ENCODE data around the gene GP1BA. TPM values are rescaled to one million over a fixed set of nuclear protein-coding genes. Genes with fewer than 3 reads are reported as not detected.

Gene GP1BA
- total RNA-seq, 2 experiments from 2014 or later = not detected

DNA sequence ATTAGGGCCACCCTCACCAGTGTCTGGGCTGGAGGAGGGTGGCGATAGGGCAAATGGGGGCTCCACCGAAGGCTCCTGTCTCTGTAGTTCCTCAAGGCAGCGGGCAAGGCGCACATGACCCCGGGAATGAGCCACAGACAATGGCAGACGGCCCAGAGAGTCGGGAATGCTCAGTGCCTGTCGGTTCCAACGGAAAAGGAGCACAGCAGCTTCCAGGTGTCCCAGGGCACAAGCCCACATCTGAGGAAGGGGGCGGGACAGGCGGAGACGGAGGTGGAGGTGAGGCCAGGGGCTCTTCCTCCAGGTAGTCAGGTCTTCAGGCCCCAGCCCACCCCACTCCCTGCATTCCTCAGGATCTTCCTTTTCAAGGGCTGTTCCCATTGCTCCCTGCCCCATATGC is 40.7 kb downstream of the GP1BA start:
- ChIA-PET CTCF (no interaction called here), POLR2A (interaction anchor here (8.6 to 15.5 kb wide), 2 partner anchors 15 to 25 kb away, joined by 78 to 711 read pairs; partner anchors contain the start of genes CAMTA2, ENO3, PFN1 and RNF167)
- Mint-ChIP-seq H3K4me1 (peaks cover 14% of the 10 kb centered on the region), H3K27ac (no peak overlapping the region), H3K36me3 (ENCODE audit: low read depth) (peaks cover 50% of the 10 kb centered on the region), H3K4me3 (no peak overlapping the region), H3K27me3 (no peaks in the 10 kb centered on the region), H3K9me3 (no peaks in the 10 kb centered on the region)
- DNase-seq = no peak

GRCh38 chr17:4973256-4974114 is 41.4 kb downstream of the GP1BA start:
- POLR2A ChIA-PET = interaction anchor here (0.6 to 15.5 kb wide), 3 partner anchors 14 to 37 kb away, joined by 3 to 711 read pairs (median 78); partner anchors contain the start of genes CAMTA2, ENO3, PFN1 and RNF167
- Mint-ChIP-seq H3K4me3 (no peak overlapping the region), H3K36me3 (ENCODE audit: low read depth) (peaks cover 56% of the 10 kb centered on the region), H3K27ac (no peak overlapping the region), H3K9me3 (no peaks in the 10 kb centered on the region), H3K27me3 (no peaks in the 10 kb centered on the region), H3K4me1 (peaks cover 14% of the 10 kb centered on the region)
- CTCF ChIA-PET = no interaction called here
- DNase-seq = no peak

- H3K36me3 Mint-ChIP-seq (ENCODE audit: low read depth) = peaks cover 62% of the 10 kb centered on the region
- no peaks in the 10 kb centered on the region for H3K27me3 Mint-ChIP-seq
- POLR2A ChIA-PET = interaction anchor here (0.6 to 15.5 kb wide), 3 partner anchors 14 to 38 kb away, joined by 3 to 711 read pairs (median 78); partner anchors contain the start of genes CAMTA2, ENO3, PFN1 and RNF167
- no peak overlapping the region for H3K4me3 Mint-ChIP-seq
- DNase-seq = no peak
- H3K9me3 Mint-ChIP-seq = no peaks in the 10 kb centered on the region
- CTCF ChIA-PET = no interaction called here
- H3K27ac Mint-ChIP-seq = no peak overlapping the region
- H3K4me1 Mint-ChIP-seq = peaks cover 14% of the 10 kb centered on the region
These were observed 42.1 kb downstream of the GP1BA start for GRCh38 chr17:4974115-4974670.

- H3K27ac Mint-ChIP-seq = no peak overlapping the region
- H3K4me1 Mint-ChIP-seq = peaks cover 19% of the 10 kb centered on the region
- H3K4me3 Mint-ChIP-seq = no peak overlapping the region
- ChIA-PET CTCF (interaction anchor here (0.8 to 1.3 kb wide), 2 partner anchors 69 to 83 kb away, joined by 3 read pairs; no protein-coding TSS in a partner anchor), POLR2A (interaction anchor here (1.2 to 3.4 kb wide), 4 partner anchors 10 to 54 kb away, joined by 4 to 24 read pairs (median 6); partner anchors contain the start of genes PFN1 and SPAG7)
- DNase-seq = no peak
- no peaks in the 10 kb centered on the region for H3K9me3 Mint-ChIP-seq
- no peaks in the 10 kb centered on the region for H3K27me3 Mint-ChIP-seq
- peaks cover 70% of the 10 kb centered on the region for H3K36me3 Mint-ChIP-seq (ENCODE audit: low read depth)
These were observed 46.6 kb downstream of the GP1BA start for GRCh38 chr17:4978726-4979125.

GRCh38 chr17:4980644-4981216 is 48.7 kb downstream of the GP1BA start:
- H3K4me1 Mint-ChIP-seq = peaks cover 23% of the 10 kb centered on the region
- peaks cover 61% of the 10 kb centered on the region for H3K36me3 Mint-ChIP-seq (ENCODE audit: low read depth)
- H3K27me3 Mint-ChIP-seq = no peaks in the 10 kb centered on the region
- H3K9me3 Mint-ChIP-seq = no peaks in the 10 kb centered on the region
- peak; percentile 45 for DNase-seq
- ChIA-PET CTCF (interaction anchor here (0.5 to 2.4 kb wide), 13 partner anchors 10 to 84 kb away, joined by 3 to 8 read pairs (median 4); partner anchors contain the start of genes RNF167, SLC25A11 and SPAG7), POLR2A (interaction anchor here (0.6 to 3.4 kb wide), 7 partner anchors 9 to 62 kb away, joined by 3 to 24 read pairs (median 3); partner anchors contain the start of genes PFN1 and SPAG7)
- H3K4me3 Mint-ChIP-seq = no peak overlapping the region
- H3K27ac Mint-ChIP-seq = peak overlapping the region; percentile 60

GRCh38 chr17:4982305-4982704 is 50.2 kb downstream of the GP1BA start:
- no peaks in the 10 kb centered on the region for H3K9me3 Mint-ChIP-seq
- ChIA-PET POLR2A (interaction anchor here (1.2 to 9.9 kb wide), 2 partner anchors 15 to 38 kb away, joined by 5 to 122 read pairs; partner anchors contain the start of genes PFN1, RNF167, SLC25A11 and SPAG7), CTCF (interaction anchor here (1.6 to 1.8 kb wide), 2 partner anchors 15 to 49 kb away, joined by 4 to 9 read pairs; partner anchors contain the start of gene SPAG7)
- H3K27ac Mint-ChIP-seq = no peak overlapping the region
- H3K4me3 Mint-ChIP-seq = no peak overlapping the region
- no peak for DNase-seq
- no peaks in the 10 kb centered on the region for H3K27me3 Mint-ChIP-seq
- peaks cover 35% of the 10 kb centered on the region for H3K4me1 Mint-ChIP-seq
- H3K36me3 Mint-ChIP-seq (ENCODE audit: low read depth) = peaks cover 59% of the 10 kb centered on the region

Other genes starting within 250 kb of the GP1BA start
- gene PELP1, start 228.1 kb upstream of the GP1BA start, total RNA-seq = 10 to 100 TPM; 67.7 to 69.2 TPM
- 100 to 1,000 TPM; 372 to 378 TPM for gene ARRB2, start 221.6 kb upstream of the GP1BA start, total RNA-seq
- 10 to 100 TPM; 24.6 to 25.3 TPM for gene MED11, start 200.8 kb upstream of the GP1BA start, total RNA-seq
- under 1 TPM in 1 of 2 experiments, not detected in 1; 0.10 TPM for gene ZMYND15, start 192.4 kb upstream of the GP1BA start, total RNA-seq
- gene CXCL16, start 192.3 kb upstream of the GP1BA start, total RNA-seq = 1 to 10 TPM; 2.2 to 2.6 TPM
- under 1 TPM in 1 of 2 experiments, not detected in 1; 0.35 TPM for gene TM4SF5, start 160.4 kb upstream of the GP1BA start, total RNA-seq
- gene VMO1, start 145.9 kb upstream of the GP1BA start, total RNA-seq = under 1 TPM in 1 of 2 experiments, not detected in 1; 0.40 TPM
- not detected for gene GLTPD2, start 143.3 kb upstream of the GP1BA start, total RNA-seq
- 100 to 1,000 TPM; 118 to 121 TPM for gene PSMB6, start 136.1 kb upstream of the GP1BA start, total RNA-seq
- gene PLD2, start 125.1 kb upstream of the GP1BA start, total RNA-seq = 10 to 100 TPM; 17.4 to 20.7 TPM
- 100 to 1,000 TPM; 107 to 109 TPM for gene MINK1, start 98.9 kb upstream of the GP1BA start, total RNA-seq
- gene C17orf107, start 32.7 kb upstream of the GP1BA start, total RNA-seq = under 1 TPM; 0.58 to 0.98 TPM
- under 1 TPM; 0.33 to 0.43 TPM for gene CHRNE, start 29.2 kb upstream of the GP1BA start, total RNA-seq
- 10 to 100 TPM; 62.8 to 71.0 TPM for gene SLC25A11, start 7.8 kb downstream of the GP1BA start, total RNA-seq
- gene RNF167, start 8.0 kb downstream of the GP1BA start, total RNA-seq = 100 to 1,000 TPM; 249 to 261 TPM
- 1,000 to 10,000 TPM; 2,149 to 2,220 TPM for gene PFN1, start 16.3 kb downstream of the GP1BA start, total RNA-seq
- 10 to 100 TPM; 26.8 to 33.0 TPM for gene ENO3, start 18.8 kb downstream of the GP1BA start, total RNA-seq
- gene SPAG7, start 35.5 kb downstream of the GP1BA start, total RNA-seq = 10 to 100 TPM; 53.0 to 58.2 TPM
- gene CAMTA2, start 55.4 kb downstream of the GP1BA start, total RNA-seq = 10 to 100 TPM; 73.2 to 80.1 TPM
- gene INCA1, start 65.2 kb downstream of the GP1BA start, total RNA-seq = under 1 TPM in 1 of 2 experiments, not detected in 1; 0.25 TPM
- 10 to 100 TPM; 37.4 to 38.5 TPM for gene KIF1C, start 65.7 kb downstream of the GP1BA start, total RNA-seq
- under 1 TPM; 0.65 to 0.68 TPM for gene SLC52A1, start 103.1 kb downstream of the GP1BA start, total RNA-seq
- 1 to 10 TPM; 2.9 to 3.4 TPM for gene ZFP3, start 146.2 kb downstream of the GP1BA start, total RNA-seq
- gene ZNF232, start 179.6 kb downstream of the GP1BA start, total RNA-seq = 1 to 10 TPM; 6.4 to 6.7 TPM
- under 1 TPM; 0.08 to 0.10 TPM for gene USP6, start 183.8 kb downstream of the GP1BA start, total RNA-seq

Data from activated CD4-positive, alpha-beta memory T cell treated with anti-CD3 and anti-CD28 coated beads, Interleukin-2, amount 10 ng/mL, durations not matched to agents 7 days and 5 days (primary cell).